Jurkat, Clone E6-1 (cell line): Measurements from ENCODE around the gene TAGLN2.
A peak's percentile ranks its signal among the peaks of the same experiment; 100 is the strongest.

Experiments used
- DNase-seq: peaks from one replicate; pipeline ENCODE4 v3.0.0-alpha.2; 2011; ENCODE audit warnings: low read depth, low spot score
- H3K4me3 ChIP-seq: 2 replicates; pipeline ENCODE4 v1.5.1; 2011; ENCODE audit warnings: mild to moderate bottlenecking, low read length, control low read depth, moderate library complexity

The TAGLN2 gene

DNA sequence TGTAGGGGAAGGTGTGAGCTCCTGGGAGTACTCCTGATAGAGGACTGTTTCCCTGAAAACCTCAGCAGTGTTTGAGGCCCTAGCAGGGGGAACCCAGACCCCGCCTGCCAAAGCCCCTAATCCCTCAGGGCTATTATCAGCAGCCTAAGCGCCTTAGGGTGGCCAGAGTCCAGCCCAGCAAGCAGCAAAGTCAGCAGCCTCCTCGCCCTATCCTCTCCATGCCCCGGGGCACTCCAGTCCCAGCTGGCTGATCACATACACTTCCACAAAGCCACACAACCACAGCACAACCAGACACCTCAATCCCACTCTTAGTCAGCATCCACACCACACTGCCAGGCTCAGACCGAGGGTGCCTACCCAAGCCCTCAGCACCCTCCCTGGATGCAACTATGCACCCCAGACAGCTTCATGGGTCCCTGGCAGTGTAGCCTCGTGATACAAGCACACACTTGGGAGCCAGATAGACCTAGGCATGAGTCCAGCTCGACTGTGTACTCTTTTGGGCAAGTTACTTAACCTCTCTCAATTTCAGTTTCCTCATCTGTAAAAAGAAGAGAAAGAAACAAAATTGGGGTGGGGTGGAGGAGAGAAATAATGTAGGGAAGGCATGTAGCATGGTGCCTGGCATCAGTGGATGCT, 13.0 kb upstream of the TAGLN2 start:
- no peak overlapping the region for H3K4me3 ChIP-seq
- no peak for DNase-seq

DNA sequence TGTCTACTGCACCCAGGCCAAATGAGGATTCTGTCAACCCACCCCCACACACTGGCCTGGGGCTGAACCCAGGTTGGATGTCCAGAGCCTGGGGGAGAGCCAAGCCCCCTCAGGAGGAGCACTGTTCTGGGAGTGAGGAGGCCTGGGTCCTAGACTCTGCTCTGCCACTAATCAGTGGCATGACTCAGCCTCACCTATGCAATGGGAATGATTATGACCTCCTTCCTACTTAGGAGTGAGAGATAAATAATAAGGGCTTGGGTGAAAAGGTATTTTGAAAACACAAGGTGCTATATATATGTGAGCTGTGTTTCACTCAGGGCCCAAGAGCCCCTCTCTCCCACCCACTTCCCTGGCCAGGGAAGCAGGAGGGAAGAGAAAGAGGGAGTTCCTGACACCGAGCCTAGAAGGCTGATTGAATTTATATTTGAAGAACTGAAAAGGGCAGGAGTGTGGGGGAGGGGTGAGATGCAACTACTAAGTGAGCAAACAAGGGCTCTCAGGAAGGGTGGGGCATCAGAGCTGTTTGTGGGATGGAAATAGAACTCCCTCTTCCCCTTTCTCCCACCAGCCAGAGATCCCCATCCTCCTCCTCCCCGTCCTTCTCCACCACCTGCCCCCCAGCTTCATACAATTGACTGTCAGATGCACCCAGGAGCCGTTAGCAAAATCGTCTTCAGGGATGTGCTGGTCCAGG, 11.9 kb upstream of the TAGLN2 start:
- no peak for DNase-seq
- no peak overlapping the region for H3K4me3 ChIP-seq

DNA sequence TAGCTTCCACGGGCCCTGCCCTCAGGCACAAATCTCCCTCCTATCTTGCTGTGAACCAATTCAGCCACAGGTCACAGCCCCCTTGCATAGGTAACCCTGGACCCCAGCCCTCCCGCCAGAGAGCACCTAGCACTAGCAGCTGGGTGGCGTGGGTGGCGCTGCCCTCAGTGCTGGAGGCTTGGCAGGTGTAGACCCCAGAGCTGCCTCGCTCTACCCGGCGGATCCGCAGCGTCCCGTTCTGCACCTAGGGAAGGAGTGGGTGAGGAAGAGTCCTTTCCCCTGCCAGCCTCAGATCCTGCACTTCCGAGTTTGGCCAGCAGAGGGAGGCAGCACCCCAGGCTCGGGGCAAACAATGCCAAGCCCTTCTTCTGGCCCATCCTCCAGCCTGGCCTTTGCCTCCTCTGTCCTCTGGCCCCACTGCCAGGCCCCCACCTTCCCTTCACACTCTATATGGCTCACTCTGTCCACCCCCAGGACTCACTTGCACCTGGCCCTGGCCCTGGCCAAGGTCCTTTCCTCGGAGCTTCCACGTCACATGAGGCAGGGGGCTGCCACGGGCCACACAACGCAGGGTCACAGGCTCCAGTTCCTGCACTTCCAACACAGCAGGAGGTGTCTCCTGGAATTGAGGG, 11.1 kb upstream of the TAGLN2 start:
- peak; percentile 50 for DNase-seq

DNA sequence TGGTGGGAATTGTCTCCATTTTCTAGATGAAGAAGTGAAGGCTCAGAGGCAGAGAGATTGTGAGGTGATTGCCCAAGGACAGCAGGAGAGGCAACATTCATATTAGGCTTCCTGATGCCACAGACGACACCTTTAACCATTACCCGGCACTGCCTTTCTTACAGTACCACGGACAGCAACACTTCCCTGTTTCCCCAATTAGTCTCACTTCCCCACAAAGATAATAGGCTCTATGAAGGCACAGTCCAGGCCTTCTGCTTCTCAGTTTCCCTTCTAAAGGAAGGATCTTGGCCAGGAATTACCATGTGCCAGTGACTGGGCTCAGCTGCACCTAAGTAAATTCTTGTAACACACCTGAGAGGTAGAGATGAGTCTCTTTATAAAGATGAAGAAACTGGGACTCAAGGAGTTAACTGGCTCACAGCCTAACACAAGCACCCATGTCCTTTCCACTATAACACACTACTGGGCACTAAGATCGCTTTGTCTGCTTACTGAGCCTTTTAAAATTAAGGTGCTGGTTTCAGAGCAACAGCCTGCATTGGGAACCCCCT, 10.5 kb upstream of the TAGLN2 start:
- no peak overlapping the region for H3K4me3 ChIP-seq
- no peak for DNase-seq

More for the DNA sequence above, 11.1 kb upstream of the TAGLN2 start:
- H3K4me3 ChIP-seq, result no peak overlapping the region

DNA sequence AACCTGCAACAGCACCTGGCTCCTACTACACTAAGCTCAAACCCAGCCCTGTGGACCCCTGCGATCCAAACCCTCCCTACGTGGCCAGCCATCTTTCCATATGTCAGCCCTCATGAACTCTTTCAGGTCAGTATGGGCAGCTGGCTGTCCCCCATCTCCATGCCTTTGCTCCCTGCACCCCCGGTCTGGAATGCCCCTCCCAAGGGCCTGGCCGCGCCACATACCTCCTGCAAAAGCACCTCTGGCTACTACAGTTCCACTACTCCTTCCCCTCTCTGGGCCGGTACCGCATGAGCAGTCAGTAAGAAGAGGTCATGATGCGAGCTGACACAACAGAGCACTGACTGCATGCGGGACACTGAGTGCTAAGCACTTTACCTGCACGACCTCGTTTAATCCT, 10.0 kb upstream of the TAGLN2 start:
- DNase-seq, result no peak

DNA sequence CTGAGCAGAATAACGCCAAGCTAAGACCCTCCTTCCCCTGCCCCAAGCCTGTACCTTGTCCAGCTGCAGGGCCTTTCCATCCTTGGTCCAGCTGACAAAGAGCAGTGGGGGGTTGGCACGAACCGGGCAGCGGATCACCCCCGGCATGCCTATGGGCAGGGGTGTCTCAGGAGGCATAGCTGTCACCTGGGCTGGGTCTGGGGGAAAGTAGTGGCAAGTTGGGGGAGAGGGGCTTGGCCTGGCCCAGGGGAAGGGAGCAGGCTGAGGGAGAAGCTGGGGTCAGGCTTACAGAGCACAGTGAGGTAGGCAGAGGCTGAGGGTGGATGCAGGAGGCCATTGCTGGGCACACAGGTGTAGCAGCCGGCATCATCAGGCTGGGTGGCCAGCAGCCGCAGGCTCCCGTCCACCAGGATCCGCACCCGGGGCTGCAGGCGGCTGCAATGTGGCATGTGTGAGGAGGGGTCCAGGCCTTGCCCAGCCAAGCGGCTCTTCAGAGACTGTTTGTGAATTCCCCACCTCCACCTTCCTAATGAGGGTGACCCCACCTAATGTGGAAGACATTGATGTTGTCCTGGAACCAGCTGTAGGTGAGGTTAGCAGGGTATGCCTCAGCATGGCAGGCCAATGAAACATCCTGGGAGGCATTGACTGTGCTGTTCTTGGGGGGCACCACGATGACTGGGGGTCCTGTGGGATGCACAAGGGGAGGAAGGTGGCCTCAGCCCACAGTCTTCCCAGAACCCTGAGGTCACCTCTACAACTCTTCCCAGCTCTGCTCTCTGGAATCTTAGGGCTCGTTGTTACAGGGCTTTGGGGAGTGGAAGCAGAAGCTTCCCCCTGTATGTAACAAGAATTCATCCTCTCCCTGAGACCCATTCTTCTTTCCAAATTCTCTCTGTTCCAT, 9.1 kb upstream of the TAGLN2 start:
- H3K4me3 ChIP-seq, result no peak overlapping the region
- DNase-seq, result no peak

More for the DNA sequence above, 10.0 kb upstream of the TAGLN2 start:
- no peak overlapping the region for H3K4me3 ChIP-seq

DNA sequence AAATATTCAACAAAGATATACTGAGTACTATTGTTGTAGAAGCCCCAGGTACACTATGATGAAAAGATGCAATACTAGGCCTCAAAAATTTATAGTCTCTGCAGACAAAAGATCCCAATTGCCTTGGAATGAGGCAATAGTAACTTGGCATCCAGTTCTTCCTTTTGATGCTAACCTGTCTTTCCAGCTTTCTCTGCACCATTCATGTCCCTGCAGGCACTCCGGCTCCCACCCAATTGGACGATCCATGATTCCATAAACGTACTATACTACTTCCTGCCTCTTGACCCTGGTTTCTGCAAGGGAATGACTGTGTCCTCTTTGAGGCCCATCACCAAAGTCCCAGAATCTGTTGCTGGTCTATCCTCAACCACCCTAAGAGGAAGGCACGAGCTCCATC, 8.0 kb upstream of the TAGLN2 start:
- H3K4me3 ChIP-seq, result no peak overlapping the region
- DNase-seq, result no peak

DNA sequence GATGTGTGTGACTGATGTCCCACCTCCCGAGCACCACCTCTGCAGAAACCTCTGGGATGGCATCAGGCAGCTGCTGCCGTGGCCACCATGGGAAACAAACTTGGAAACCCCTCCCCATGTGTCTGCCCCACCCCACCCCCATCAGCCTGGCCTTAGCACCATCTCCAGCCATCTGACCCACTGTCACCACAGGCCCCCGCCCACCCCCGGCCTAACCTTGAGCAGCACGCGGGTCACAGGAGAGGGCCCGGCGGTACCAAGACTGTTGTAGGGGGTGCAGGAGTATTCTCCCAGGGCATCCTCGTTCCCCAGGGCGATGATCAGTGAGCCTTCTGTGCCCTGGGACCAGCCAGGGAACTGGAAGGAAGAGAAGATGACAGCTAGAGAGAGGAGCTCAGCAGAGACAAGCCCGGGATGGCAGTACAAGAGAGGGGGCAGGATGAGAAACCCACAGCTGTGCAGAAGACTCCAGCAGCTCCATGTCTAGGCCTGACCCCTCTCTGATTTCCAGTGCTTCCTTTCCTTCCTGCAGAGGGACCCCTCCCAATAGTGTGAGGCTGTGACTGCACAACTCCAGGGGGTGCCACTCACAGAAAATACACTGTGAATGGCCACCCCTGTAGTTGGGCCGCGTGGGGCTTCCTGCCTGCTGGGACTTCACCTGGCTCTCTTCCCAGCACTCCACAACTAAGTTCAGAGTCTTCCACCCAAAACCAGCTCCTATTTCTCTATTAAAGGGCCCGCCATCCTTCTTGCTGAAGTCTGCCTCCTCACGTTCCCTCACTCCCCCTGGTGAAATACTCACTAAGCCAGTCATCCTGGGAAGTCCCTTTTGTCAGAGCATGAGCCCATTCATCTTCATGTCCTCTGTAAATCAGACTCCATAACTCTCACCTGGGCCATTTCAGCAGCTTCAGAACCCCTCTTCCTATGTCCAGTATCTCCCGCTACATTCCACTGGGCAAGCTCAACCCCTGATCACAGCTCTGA, 7.3 kb upstream of the TAGLN2 start:
- no peak for DNase-seq
- no peak overlapping the region for H3K4me3 ChIP-seq

DNA sequence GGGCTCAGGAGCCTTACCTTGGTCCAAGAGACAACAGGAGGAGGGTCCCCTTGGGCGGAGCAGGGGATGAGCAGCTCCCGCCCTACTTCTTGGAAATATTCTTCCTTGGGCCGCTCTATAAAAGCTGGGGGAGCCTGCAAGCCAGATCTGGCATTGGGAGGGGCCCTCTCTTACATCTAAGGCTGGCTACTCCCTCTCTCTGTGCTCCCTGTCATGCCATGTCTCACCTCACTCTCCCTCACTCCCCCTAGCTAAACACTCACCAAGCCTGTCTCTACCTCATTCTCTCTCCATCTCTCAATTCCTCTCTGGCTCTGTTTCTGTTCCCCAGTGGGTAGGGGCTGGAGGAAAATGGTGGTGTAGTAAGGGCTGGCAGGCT, 6.5 kb upstream of the TAGLN2 start:
- DNase-seq, result no peak

DNA sequence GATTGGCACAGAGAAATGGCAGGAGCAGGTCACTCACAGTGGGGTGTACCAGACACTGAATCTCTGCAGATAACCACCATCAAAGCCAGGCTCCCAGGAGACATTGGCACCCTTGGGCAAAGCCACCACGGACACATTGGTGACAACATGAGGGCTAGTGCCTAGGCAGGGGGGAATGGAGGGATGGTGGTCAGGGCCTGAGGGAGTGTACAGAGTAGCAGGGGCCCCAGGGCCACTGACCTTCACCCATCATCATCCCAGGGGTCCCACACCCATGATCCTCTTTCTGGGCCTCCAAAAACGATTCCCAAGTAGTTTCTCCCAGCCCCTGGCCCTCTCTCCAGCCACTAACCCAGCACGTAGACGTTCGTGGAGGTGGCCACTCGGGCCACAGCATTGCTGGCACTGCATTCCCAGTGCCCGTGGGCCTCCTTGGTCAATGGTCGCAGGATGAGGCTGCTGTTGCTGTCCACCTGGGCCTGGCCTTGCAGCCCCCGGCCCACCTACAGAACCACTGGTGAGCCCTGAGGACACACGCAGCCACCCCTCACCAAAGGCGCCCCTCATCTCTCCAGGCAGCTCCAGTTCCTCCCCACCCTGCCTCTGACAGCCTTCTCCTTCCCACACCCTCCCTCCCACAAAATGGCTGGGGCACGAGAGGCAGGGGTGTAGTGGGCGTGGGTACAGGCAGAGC, 5.9 kb upstream of the TAGLN2 start:
- DNase-seq, result no peak
- no peak overlapping the region for H3K4me3 ChIP-seq

More for the DNA sequence above, 6.5 kb upstream of the TAGLN2 start:
- no peak overlapping the region for H3K4me3 ChIP-seq

DNA sequence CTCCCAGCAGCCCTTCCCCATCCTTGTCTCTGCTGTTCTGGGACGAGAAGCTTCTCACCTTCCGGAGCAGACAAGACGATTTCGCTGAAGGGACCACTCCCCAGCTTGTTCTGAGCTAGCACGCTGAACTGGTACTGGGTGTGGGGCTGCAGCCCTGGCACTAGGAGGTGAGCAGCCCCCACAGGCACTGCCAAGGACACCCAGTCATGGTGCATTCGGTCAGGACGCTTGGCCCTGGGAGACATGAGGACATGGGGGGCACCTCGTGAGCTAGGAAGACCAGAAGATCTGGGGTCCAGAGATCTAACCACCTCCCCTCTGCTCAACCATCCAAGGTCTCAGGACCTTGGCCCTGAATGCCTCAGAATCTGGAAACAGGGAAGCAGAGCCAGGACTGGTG, 5.3 kb upstream of the TAGLN2 start:
- no peak overlapping the region for H3K4me3 ChIP-seq
- DNase-seq, result no peak

DNA sequence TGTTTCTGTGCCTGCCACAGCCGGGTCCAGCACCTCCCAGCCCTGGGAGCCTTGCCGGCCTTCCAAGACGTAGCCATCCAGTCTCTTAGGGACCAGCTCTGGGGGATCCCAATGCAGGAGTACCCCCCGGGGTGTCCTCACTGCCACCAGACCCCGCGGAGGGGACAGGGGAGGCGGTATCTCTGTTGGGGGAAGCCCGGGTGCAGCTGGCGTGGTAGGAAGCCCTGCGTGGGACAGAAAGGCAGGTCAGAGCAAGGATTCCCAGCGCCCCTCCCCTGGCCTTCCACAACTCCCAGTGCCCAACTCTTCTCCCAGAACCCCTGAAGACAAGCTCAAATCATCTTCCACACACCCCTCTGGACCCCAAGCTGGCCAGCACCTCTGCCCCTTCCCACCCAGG, 4.9 kb upstream of the TAGLN2 start:
- DNase-seq, result no peak
- H3K4me3 ChIP-seq, result no peak overlapping the region

DNA sequence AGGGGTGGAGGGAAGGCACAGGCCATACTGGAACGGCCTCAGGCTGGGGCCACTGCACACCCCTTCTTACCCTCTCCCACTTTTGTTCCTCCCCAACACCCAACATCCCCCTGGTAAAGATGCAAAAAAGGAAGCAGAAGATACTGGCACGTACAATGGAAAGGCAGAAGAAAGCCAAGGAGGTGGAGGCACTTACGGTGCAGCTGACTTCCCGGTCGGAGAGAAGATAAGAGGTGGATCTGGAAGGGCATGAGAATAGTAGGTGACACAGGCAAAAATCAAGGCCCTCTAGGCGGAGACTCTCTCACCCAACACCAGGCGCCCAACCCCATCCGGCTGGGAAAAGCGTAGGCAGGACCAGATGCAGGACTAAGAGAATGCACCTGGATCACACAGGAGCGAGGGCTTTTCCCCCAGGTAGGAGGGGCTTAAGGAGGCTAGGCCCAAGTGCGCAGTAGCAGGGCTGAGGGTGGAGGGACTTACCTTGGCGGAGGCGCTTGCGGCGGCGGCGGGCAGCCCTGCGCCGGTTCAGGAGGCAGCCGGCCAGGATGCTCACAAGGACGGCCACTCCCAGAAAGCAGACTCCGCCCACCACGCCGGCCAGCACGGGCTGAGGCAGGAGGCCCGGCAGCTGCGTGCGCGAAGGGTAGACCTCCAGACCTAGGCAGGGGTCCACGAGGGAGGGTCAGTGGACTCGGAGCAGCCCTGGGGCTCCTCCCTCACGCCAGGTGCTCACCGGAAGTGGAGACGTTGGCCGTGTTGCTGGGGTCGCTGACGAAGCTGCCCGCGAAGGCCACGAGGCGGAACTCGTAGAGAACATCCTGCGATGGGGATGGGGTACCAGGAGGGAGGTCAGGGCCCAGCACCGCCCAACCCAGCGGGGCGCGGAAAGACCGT, 4.1 kb upstream of the TAGLN2 start:
- no peak for DNase-seq
- no peak overlapping the region for H3K4me3 ChIP-seq

DNA sequence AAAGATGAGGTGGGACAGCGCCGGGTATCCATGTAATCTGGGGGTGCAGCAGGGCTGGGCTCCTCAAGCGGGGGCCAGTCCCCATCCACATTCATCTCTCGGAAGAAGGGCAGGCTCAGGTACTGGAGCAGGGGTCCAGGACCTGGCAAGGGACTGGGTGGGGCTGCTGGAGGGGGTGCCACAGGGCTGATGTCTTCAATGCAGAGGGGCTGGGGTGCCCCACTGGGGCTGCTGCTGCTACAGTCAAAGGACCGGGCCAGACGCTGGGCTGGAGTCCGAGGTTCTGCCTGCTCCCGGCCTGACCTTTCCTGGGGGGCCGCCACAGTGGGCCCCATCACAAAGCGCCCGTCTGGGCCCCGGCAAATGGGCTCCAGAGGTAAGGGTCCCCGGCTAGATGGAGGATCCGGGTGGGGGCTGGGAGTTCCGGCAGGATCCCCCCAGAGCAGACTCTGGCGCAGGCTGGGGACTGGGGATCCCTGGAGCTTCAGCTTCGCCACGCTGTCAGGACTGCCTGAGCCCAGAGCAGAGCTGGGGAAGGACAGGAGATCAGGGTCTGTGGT, 3.3 kb upstream of the TAGLN2 start:
- H3K4me3 ChIP-seq, result no peak overlapping the region
- no peak for DNase-seq

DNA sequence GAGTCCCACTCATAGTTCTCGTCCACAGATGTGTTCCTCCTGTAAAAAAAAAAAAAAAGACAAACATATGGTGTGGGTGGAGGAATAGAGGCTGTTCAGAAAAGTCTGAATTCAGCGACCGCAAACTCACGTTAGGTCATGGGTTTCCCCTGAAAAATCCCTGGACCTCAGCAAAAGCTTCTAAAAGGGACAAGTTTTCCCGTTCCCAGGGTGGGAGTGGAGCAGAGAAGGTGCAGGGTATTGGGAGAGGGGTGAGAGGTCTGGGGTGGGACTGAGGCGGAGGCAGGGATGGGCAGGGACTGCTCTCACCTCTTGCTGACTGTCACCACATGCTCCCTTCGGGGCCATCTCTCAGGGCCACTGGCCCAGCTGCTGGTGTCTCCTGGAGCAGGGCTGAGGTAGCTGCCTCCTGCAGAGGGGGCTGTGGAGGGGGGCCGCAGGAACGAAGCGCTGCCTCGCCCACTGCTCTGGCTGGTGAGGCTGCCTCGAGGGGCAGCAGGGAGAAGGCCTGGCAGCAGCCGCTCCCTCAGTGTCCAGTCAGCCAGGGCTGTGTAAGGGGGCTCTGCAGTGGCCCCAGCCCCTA, 2.6 kb upstream of the TAGLN2 start:
- DNase-seq, result no peak
- H3K4me3 ChIP-seq, result no peak overlapping the region

DNA sequence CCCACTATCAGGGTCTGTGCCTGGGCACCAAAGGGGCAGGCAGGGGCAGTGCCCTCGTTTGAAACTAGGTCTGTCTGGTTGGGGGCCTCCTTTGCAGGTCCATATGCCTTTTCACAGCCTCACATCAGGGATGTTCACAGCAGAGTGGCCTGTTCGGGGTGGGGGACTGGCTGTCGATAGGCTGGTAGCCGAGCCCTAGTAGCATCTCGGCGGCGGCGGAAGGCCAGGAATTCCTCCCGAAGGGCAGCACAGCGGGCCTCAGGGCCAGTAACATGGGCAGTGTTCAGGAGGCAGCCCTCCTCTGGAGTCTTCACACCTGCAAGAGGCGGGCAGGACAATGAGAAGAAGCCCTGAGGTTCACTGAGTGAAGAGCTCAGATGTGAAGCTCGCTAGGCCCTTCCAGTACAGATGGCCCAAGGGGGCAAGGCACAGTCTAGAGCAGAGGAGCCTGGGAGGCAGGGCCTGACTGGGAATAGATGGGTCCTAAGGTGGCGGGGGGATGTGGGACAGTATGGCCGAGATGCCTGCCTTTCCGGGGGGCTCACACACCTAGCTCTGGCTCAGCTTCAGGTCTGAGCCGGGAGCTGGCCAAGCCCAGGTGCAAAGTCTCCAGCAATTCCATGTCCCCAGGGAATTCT, 2.0 kb upstream of the TAGLN2 start:
- H3K4me3 ChIP-seq, result no peak overlapping the region
- no peak for DNase-seq
